Measurements from ENCODE around the gene JAKMIP1.
"Not testable (repeated sequence)": the region's sequence is repeated elsewhere in the genome, so short reads cannot be mapped to it uniquely, and the experiment has no call there.

JAKMIP1 gene

DNA sequence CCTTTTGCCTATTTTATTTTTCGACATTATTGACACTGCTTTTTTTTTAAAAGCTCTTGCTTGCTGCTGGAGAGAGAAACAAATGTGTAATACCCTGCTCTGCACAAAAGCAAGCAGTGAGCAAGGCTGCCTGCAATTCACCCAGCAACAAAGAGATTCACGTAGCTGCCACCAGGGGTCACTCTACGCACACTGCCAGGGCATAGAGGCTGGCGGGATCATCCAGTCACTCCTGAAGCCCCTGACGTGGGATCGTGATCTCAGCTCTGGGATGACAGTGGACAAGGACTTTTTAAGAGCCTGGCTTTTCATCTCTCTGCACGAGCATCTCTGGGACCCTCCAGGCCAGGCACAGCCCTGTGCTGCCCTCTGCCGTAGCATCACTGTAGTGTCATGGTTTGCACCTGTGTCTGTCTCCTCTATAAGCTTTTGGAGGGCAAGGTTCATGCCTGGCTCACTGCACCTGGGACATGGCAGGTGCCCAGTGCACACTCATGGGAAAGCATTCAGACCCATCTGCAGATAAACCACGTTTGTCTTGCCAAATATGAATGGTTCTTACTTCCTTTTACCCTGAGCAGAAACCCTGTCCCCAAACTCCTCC lies 201.9 kb downstream of the JAKMIP1 start:
- Mint-ChIP-seq H3K4me3 (no peak overlapping the region), H3K9me3 (no peaks in the 10 kb centered on the region), H3K27me3 (peaks cover 6% of the 10 kb centered on the region), H3K36me3 (ENCODE audit: low read depth) (no peaks in the 10 kb centered on the region), H3K4me1 (no peaks in the 10 kb centered on the region), H3K27ac (no peak overlapping the region)
- peak; percentile 51 for DNase-seq
- ATAC-seq = no peak

DNA sequence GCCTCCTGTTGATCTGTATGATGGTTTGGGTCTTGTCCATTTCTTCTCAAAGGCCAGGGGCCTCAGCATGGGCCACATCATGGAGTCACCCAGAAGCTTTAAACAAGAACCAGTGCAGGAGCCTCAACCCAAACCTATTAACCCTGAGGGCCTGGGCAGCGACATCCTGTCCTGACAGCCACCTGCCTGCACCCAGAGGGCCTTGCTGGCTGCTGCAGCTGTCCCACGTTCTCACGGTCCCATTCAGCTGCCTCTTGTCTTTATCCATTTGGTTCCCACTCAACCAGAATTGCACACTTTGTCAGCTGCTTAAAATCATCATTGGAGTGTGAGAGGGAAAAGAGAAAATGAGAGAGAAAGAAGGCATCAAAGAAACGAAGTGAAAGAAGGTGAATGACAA lies 203.7 kb downstream of the JAKMIP1 start:
- peaks cover 6% of the 10 kb centered on the region for H3K27me3 Mint-ChIP-seq
- no peaks in the 10 kb centered on the region for H3K9me3 Mint-ChIP-seq
- no peaks in the 10 kb centered on the region for H3K36me3 Mint-ChIP-seq (ENCODE audit: low read depth)
- no peaks in the 10 kb centered on the region for H3K4me1 Mint-ChIP-seq
- no peak for ATAC-seq
- H3K4me3 Mint-ChIP-seq = no peak overlapping the region
- no peak overlapping the region for H3K27ac Mint-ChIP-seq
- DNase-seq = no peak

GRCh38 chr4:5995901-5996623 lies 204.3 kb downstream of the JAKMIP1 start:
- no peaks in the 10 kb centered on the region for H3K9me3 Mint-ChIP-seq
- H3K36me3 Mint-ChIP-seq (ENCODE audit: low read depth) = no peaks in the 10 kb centered on the region
- no peak for ATAC-seq
- DNase-seq = no peak
- no peaks in the 10 kb centered on the region for H3K4me1 Mint-ChIP-seq
- no peak overlapping the region for H3K27ac Mint-ChIP-seq
- peaks cover 6% of the 10 kb centered on the region for H3K27me3 Mint-ChIP-seq
- H3K4me3 Mint-ChIP-seq = no peak overlapping the region

DNA sequence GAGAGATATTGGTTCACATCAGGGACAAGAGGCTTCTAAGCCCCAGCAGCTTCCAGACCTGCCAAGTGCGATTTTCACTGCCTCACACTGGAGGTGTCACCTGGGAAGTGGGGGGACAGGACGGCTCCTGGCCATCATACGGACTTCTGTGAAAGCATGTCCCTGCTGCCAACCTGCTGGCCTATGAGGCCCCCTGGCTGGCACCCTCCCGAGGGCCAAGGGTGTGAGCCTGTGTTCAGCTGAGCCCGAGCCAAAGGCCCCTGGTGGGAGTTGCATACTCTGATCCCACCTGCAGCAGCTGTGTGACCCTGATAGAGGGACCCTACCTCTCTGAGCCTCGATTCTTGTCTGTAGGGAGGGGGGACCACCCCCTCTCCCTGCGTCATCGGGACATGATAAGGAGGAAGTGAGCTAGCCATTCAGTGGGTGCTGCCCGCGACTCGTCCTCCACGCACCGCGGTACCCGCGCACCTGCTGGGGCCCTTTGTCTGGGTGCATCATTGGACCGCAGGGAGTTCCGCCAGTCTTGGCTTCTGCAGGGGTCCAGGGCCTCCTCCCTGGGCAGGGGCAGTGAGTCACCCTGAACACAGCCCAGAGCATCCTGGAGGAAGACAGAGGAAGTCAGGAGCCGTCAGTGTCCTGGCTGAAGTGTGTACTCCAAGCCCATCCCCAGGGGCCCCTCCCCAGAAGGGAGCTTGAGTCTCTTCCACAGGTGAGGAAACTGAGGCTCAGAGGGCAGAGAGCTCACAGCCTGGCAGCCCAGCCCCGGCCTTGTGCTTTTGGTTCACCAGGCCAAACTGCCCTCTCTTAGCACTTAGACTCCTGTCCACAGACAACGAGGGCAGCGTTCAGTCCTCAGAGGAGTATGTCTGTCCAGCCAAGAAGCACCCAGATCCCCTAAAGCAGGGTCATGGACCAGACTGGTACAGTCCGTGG lies 206.2 kb downstream of the JAKMIP1 start:
- Mint-ChIP-seq H3K4me1 (no peaks in the 10 kb centered on the region), H3K36me3 (ENCODE audit: low read depth) (no peaks in the 10 kb centered on the region), H3K4me3 (no peak overlapping the region), H3K9me3 (no peaks in the 10 kb centered on the region), H3K27me3 (peaks cover 9% of the 10 kb centered on the region), H3K27ac (no peak overlapping the region)
- no peak for DNase-seq
- no peak for ATAC-seq

DNA sequence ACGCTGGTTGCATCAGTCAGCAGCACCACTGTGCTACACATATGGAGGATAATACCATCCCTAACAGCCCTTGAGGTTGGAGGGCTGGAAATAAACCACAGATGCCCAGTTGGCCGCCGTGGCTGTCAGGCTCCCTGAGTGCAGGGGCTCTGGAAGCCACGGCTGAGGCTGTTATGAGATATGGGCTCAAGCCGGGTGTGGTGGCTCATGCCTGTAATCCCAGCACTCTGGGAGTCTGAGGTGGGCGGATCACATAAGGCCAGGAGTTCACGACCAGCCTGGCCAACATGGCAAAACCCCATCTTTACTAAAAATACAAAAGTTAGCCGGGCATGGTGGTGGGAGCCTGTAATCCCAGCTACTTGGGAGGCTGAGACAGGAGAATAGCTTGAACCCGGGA lies 207.0 kb downstream of the JAKMIP1 start:
- not testable (repeated sequence) for H3K4me3 Mint-ChIP-seq; H3K9me3 Mint-ChIP-seq; H3K4me1 Mint-ChIP-seq; DNase-seq; ATAC-seq; H3K27ac Mint-ChIP-seq; H3K36me3 Mint-ChIP-seq (ENCODE audit: low read depth); H3K27me3 Mint-ChIP-seq

DNA sequence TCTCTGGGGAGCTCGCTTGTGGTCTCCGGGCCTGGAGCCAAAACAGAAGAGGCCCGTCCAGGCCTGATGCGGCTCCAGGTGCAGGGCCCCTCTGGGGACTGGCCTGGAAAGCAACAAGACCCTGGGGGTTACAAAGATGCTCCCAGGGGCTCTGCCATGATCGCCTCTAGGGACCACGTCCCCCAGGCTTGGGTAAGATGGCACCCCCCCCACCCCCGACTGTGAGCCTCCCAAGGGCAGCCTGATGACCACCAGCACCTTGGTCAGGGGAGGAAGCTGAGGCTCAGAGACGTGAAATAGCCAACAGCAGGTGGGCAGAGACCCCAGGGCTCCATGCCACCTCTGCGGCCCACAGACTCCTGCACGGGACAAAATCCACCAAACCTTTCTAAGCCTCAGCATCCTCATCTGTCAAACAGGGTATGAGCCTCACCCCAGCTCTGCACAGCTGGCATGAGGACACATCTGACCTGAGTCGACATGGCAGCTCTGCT lies 207.5 kb downstream of the JAKMIP1 start:
- H3K27ac Mint-ChIP-seq = no peak overlapping the region

DNA sequence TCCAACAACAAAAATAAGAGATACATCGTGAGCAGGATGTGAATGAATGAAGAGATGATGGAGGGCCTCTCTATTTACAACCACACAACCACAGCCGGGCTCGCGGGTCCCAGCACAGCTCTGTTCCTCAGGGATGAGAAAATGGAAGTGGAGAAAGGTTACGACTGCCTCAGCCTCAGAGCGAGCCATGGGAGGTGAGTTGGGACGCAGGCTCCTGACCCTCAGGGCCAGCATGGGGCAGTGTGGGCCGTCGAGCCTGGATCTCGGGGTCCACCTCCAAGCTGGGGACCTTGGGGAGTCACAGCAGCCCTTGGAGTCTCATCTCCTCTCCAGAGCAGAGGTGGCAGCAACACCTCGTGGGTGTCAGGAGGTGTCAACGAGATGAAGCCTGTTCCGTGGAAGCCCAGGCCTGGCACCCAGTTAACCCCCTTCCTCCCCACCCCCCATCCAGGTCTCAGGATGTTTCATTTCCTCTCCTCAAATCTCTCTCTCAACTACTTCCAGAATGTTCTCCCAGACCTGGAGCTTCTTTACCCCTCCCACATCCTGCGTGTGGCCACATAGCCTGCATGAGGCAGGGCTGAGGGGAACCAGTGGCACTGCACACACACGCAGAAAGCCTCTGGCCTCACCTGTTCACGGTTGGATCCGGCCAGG lies 208.1 kb downstream of the JAKMIP1 start:
- H3K27me3 Mint-ChIP-seq = peaks cover 7% of the 10 kb centered on the region
- H3K27ac Mint-ChIP-seq = no peak overlapping the region
- H3K4me1 Mint-ChIP-seq = no peaks in the 10 kb centered on the region
- H3K36me3 Mint-ChIP-seq (ENCODE audit: low read depth) = no peaks in the 10 kb centered on the region
- no peak overlapping the region for H3K4me3 Mint-ChIP-seq
- DNase-seq (no peak), ATAC-seq (no peak)
- H3K9me3 Mint-ChIP-seq = no peaks in the 10 kb centered on the region

More for the DNA sequence above, 207.5 kb downstream of the JAKMIP1 start:
- no peak overlapping the region for H3K4me3 Mint-ChIP-seq
- H3K27me3 Mint-ChIP-seq = peaks cover 7% of the 10 kb centered on the region
- H3K36me3 Mint-ChIP-seq (ENCODE audit: low read depth) = no peaks in the 10 kb centered on the region
- no peak for DNase-seq
- no peaks in the 10 kb centered on the region for H3K4me1 Mint-ChIP-seq
- H3K9me3 Mint-ChIP-seq = no peaks in the 10 kb centered on the region
- ATAC-seq = no peak

DNA sequence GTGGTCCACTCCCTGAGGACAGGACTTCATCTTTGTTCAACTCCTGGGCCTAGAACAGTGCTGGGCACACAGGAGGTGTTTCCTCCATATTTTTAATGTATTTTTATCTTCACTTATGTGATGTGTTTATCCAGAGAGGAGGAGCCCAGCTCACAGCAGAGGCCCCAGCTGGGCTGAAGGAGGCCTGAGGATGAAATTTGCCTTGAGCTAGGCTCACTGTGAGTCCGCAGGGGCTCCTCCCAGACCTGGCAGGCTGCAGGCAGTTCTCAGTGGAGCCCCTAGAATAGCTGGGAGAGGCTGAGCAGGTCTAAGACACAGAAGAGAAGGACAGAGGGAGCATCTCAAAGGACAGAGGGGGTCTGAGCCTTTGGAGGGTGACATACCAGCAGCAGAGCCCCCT lies 208.9 kb downstream of the JAKMIP1 start:
- no peaks in the 10 kb centered on the region for H3K4me1 Mint-ChIP-seq
- ATAC-seq = no peak
- peaks cover 6% of the 10 kb centered on the region for H3K27me3 Mint-ChIP-seq
- no peaks in the 10 kb centered on the region for H3K9me3 Mint-ChIP-seq
- H3K27ac Mint-ChIP-seq = no peak overlapping the region
- no peak overlapping the region for H3K4me3 Mint-ChIP-seq
- no peak for DNase-seq
- no peaks in the 10 kb centered on the region for H3K36me3 Mint-ChIP-seq (ENCODE audit: low read depth)

DNA sequence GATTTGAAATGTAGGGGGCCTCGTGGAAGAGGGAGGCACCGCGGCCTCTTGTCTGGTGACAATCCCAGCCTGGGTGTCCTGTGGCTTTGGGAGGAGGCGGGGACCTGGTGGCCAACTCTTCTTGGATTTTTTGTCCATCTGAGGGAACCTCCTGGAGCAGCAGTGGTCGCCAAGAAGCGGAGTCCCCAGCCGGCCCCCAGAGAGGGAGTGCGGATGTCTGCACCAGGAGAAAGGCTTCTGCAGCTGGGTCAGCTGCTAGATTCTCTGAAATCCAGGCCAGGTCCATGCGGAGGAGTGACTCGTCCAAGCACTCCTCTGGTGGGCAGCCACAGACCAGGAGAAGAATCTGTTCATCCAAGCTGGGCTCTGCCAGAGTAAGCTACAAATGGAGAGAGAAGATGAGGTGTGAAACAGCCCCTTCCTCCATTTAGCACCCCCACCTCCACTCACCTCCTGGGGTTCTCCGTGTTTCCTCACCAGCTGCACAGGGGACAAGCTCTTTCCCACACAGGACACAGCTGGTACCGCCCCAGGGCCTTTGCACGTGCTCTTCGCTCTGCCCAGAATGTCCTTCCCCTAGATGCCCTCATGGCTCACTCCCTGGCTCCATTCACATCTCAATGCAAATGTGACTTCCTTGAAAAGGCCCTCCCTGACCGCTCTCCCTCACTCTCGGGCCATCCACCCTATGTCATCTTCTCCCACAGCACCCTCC lies 209.7 kb downstream of the JAKMIP1 start:
- no peaks in the 10 kb centered on the region for H3K4me1 Mint-ChIP-seq
- no peak overlapping the region for H3K27ac Mint-ChIP-seq
- H3K9me3 Mint-ChIP-seq = no peaks in the 10 kb centered on the region
- H3K27me3 Mint-ChIP-seq = peaks cover 5% of the 10 kb centered on the region
- DNase-seq (no peak), ATAC-seq (no peak)
- H3K36me3 Mint-ChIP-seq (ENCODE audit: low read depth) = no peaks in the 10 kb centered on the region
- no peak overlapping the region for H3K4me3 Mint-ChIP-seq

DNA sequence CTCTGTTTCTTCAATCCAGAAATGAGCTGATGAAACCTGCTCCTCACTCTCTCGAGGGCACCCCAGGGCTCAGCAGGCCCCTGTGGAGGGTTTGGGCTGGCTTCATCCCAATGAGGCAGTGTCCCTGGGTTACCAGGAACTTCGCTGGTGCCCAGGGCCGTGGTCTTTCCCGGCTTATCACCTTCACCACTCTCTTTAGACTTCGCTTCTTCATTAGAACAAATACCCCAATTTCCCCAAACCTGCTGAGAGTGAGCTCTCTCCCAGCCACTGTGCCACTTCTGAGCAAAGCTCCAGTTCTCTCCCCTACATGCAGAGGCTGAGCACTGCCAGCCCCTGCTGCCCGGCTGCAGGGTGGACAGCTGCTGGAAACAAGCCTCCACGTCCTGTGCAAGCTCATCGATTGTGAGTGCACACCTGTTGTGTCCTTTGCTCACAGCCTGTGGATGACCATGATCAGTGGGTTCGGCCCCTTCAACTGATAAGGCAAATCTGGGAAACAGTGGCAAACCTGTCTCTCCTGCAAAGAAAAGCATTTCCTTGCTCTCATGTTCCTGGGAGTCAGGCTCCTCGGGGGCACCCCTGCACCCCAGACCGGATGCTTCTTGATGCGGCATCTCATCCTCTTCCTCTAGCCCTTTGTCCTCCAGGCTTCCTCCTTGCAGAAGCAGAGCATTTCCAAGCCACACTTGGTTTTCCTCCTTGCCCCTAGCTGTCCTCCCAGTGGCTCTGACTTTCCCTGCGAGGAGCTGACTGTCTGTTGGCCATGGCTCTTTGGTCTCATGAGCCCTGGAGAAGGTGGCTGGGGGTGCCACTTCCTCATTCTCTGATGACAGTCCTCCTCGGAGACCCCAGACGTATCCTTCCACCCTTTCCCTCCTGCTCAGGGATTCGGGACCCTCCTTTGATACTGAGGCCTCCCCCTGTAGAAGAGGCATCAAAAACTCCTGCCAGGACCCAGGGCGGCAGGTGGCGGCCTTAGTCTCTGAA lies 210.8 kb downstream of the JAKMIP1 start:
- ATAC-seq (no peak), DNase-seq (no peak)
- H3K9me3 Mint-ChIP-seq = peaks cover 5% of the 10 kb centered on the region
- no peaks in the 10 kb centered on the region for H3K4me1 Mint-ChIP-seq
- H3K4me3 Mint-ChIP-seq = no peak overlapping the region
- no peaks in the 10 kb centered on the region for H3K36me3 Mint-ChIP-seq (ENCODE audit: low read depth)
- H3K27ac Mint-ChIP-seq = no peak overlapping the region
- peaks cover 3% of the 10 kb centered on the region for H3K27me3 Mint-ChIP-seq

DNA sequence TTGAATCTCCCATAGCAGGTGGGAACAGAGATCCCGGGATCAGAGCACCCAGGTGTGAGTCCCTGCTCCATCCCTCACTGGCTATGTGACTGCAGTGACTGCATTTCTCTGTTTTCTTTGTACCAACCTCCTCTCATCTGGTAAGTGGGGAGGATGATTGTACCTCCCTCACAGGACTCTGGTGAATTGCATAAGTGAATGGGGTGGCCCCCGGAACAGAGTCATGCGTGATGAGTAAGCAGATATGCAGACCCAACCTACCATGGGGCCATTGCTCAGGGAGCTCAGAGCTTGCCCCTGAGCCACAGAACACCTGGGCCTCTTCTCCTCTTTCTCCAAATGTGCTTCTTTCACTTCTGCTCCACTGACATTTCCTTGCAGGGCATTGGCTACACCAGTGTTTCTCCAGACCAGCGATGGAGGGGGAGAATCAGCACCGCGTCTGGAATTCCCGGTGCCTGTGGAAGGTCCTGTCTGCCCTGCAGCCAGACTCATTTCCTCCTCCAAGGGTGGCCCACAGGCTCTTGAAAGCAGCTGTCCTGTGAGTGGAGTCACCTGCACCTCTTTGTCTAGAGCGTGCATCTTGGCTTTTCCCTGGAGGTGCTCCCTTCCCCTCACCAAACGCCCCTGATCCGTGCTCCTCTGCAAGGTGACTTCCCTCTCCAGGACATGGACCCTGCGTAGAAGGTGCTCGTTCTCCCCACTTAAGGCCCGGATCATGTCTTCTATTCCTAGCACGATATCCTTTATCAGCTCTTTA lies 212.1 kb downstream of the JAKMIP1 start:
- no peaks in the 10 kb centered on the region for H3K36me3 Mint-ChIP-seq (ENCODE audit: low read depth)
- DNase-seq = no peak
- H3K9me3 Mint-ChIP-seq = peaks cover 17% of the 10 kb centered on the region
- H3K4me3 Mint-ChIP-seq = no peak overlapping the region
- no peak overlapping the region for H3K27ac Mint-ChIP-seq
- peaks cover 3% of the 10 kb centered on the region for H3K27me3 Mint-ChIP-seq
- no peaks in the 10 kb centered on the region for H3K4me1 Mint-ChIP-seq
- ATAC-seq = no peak

DNA sequence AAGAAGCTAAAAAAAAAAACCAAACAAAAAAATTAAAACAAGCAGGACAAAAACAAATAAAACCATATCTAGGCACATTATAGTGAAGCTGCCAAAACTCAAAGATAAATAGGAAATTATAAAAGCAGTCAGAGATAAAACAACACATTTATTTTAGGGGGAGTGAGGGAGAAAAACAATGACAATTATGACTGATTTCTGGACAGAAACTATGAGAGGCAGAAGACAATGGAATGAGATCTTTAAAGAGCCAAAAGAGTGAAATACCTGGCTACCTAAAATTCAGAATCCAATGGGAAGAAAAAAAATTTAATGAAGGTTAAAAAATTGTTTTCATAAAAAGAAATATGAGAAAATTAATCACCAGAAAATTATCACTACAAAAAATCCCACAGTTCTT lies 215.5 kb downstream of the JAKMIP1 start:
- ATAC-seq (no peak), DNase-seq (no peak)
- peaks cover 11% of the 10 kb centered on the region for H3K27me3 Mint-ChIP-seq
- H3K4me3 Mint-ChIP-seq = no peak overlapping the region
- no peaks in the 10 kb centered on the region for H3K36me3 Mint-ChIP-seq (ENCODE audit: low read depth)
- no peaks in the 10 kb centered on the region for H3K4me1 Mint-ChIP-seq
- H3K9me3 Mint-ChIP-seq = peaks cover 19% of the 10 kb centered on the region
- H3K27ac Mint-ChIP-seq = no peak overlapping the region
